ENCODE measurements around the gene COL1A1.

The COL1A1 gene

GRCh38 chr17:50161911-50162288 lies 39.5 kb downstream of the COL1A1 start:
- Histone ChIP-seq H3K9me3 (no peaks in the 10 kb centered on the region), H3K27ac (peak overlapping the region; percentile 77), H3K36me3 (no peaks in the 10 kb centered on the region), H3K27me3 (no peaks in the 10 kb centered on the region), H3K4me3 (peak overlapping the region in 1 of 2 donors; percentile 58), H3K4me1 (peaks cover 0 to 44% (median 26%) of the 10 kb centered on the region in 4 donors)
- TF ChIP-seq CTCF (IDR thresholded peaks at IDR 0.05): no peak
- DNase-seq: no peak
- intact Hi-C loops (cut with DNase I; ENCODE audit: low total_unique reads): loop anchor here (10.0 kb wide), 1 partner anchor 47 kb away; no protein-coding TSS in a partner anchor

GRCh38 chr17:50161023-50161910 lies 40.2 kb downstream of the COL1A1 start:
- Histone ChIP-seq H3K36me3 (no peaks in the 10 kb centered on the region), H3K27ac (peak overlapping the region; percentile 77), H3K4me3 (peak overlapping the region; percentile 49 to 58), H3K9me3 (no peaks in the 10 kb centered on the region), H3K4me1 (peaks cover 0 to 42% (median 25%) of the 10 kb centered on the region in 4 donors), H3K27me3 (no peaks in the 10 kb centered on the region)
- intact Hi-C loops (cut with DNase I; ENCODE audit: low total_unique reads): loop anchor here (10.0 kb wide), 1 partner anchor 46 kb away; no protein-coding TSS in a partner anchor
- peak; percentile 90 to 96 for DNase-seq
- TF ChIP-seq CTCF (IDR thresholded peaks at IDR 0.05): peak; percentile 95 to 99

GRCh38 chr17:50157891-50158290 lies 43.5 kb downstream of the COL1A1 start:
- intact Hi-C loops (cut with DNase I; ENCODE audit: low total_unique reads): loop anchor here (2.0 kb wide), 1 partner anchor 17 kb away; no protein-coding TSS in a partner anchor
- peaks cover 0 to 50% (median 36%) of the 10 kb centered on the region in 4 donors for H3K4me1 ChIP-seq
- peak overlapping the region in 1 of 2 donors; percentile 93 for H3K27ac ChIP-seq
- H3K9me3 ChIP-seq: no peaks in the 10 kb centered on the region
- DNase-seq: no peak
- no peak for TF ChIP-seq CTCF (IDR thresholded peaks at IDR 0.05)
- H3K27me3 ChIP-seq: no peaks in the 10 kb centered on the region
- no peaks in the 10 kb centered on the region for H3K36me3 ChIP-seq
- H3K4me3 ChIP-seq: no peak overlapping the region

GRCh38 chr17:50155115-50155819 lies 46.2 kb downstream of the COL1A1 start:
- H3K9me3 ChIP-seq: no peaks in the 10 kb centered on the region
- TF ChIP-seq CTCF (IDR thresholded peaks at IDR 0.05): no peak
- peaks cover 0 to 51% (median 43%) of the 10 kb centered on the region in 4 donors for H3K4me1 ChIP-seq
- peak overlapping the region; percentile 10 to 26 for H3K4me3 ChIP-seq
- peak overlapping the region; percentile 91 to 93 for H3K27ac ChIP-seq
- H3K27me3 ChIP-seq: no peaks in the 10 kb centered on the region
- peak; percentile 80 to 92 for DNase-seq
- intact Hi-C loops (cut with DNase I; ENCODE audit: low total_unique reads): no loop called here
- no peaks in the 10 kb centered on the region for H3K36me3 ChIP-seq

- no peak for TF ChIP-seq CTCF (IDR thresholded peaks at IDR 0.05)
- H3K27me3 ChIP-seq: no peaks in the 10 kb centered on the region
- no peak for DNase-seq
- no peak overlapping the region for H3K4me3 ChIP-seq
- H3K27ac ChIP-seq: peak overlapping the region; percentile 91 to 93
- H3K36me3 ChIP-seq: no peaks in the 10 kb centered on the region
- H3K9me3 ChIP-seq: no peaks in the 10 kb centered on the region
- intact Hi-C loops (cut with DNase I; ENCODE audit: low total_unique reads): no loop called here
- H3K4me1 ChIP-seq: peaks cover 0 to 52% (median 43%) of the 10 kb centered on the region in 4 donors
These were observed 46.8 kb downstream of the COL1A1 start for GRCh38 chr17:50154604-50155003.

All from tibial artery (tissue), 4 donors.